GM12874 (cell line): ENCODE results near the gene CYP2U1.

Experiments
- CTCF ChIP-seq: IDR thresholded peaks from 2 replicates; pipeline ENCODE4 v1.5.1; 2011; ENCODE audit warnings: low read depth, mild to moderate bottlenecking, control low read depth, low read length, moderate library complexity; ENCODE audit not compliant: insufficient read depth

CYP2U1 gene

DNA sequence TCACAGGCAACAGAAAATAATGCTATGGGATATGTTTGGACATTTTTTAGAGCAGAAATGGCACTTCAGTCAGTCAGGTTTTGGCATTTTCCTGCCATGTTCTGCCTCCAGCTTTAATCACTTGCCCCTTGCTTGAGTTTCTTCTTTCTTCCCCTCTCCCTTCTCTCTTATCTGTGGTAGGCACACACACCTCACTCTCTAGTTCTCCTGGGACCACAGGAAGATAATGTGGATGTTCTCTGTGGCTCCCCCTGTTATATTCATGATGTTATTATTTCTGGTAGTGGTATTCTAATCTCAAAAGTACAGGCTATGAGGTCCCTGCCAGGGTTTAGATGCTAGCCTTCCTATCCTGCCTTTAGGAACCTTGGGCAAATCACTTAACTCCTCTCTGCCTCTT, 63.5 kb downstream of the CYP2U1 start:
- TF ChIP-seq CTCF: no peak

DNA sequence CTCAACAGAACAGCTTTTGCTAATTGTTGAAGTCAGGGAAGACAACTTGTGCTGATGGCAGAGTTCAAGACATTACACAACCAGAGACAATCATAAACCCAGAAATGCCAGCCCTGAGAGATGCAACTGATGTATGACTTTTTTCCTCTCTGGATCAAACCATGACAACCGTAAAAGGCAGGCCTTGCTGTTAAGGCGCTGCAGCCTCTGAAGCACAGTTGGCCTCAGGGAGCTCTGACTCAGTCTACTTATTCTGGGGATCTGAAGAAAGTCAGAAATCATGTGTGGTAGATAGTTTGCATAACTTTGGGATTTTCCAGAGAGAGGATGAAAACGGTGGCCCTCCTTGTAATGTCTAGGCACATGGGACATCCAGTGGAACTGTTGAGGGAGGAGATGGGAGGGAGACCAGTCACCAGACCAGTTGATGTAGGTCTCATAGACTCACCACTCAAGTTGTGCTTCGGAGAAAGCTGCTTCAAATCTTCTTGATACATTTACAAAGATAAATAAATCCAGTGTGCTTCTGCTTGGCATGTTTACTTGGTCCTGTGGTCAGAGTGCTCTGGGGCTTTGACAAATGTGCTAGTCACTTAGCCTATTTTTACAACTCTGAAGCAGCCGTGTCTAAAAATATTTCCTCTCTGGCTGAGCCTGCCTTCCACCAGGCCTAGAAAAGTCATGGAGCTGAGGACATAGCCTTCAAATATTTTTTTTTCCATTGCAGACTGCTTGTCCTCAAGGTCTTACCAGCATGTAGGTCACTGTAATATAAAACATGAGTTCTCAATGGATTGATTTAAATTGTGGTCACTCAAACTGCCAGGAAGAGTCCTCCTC, 65.8 kb downstream of the CYP2U1 start:
- TF ChIP-seq CTCF: no peak

DNA sequence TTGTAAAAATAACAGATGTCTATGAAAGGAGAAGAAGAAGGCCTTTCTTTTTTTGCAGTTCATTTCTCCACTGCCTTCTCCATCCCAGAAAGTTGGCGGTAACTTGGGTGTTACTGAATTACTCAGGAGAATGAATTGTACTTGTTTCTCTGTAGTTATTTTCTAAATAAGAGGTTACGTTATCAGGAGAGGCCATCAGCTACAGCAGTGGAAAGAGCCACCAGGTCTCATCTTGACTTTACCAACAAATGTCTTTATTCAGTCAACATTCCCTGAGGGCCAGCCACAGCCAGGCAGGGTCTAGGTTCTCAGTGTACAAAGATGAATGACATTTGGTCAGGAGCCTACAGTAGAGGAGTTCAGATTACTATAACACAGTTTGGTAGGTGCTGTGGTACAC, 66.4 kb downstream of the CYP2U1 start:
- no peak for TF ChIP-seq CTCF

- TF ChIP-seq CTCF: no peak
These were observed 68.7 kb downstream of the CYP2U1 start for GRCh38 chr4:107999932-108000539.

DNA sequence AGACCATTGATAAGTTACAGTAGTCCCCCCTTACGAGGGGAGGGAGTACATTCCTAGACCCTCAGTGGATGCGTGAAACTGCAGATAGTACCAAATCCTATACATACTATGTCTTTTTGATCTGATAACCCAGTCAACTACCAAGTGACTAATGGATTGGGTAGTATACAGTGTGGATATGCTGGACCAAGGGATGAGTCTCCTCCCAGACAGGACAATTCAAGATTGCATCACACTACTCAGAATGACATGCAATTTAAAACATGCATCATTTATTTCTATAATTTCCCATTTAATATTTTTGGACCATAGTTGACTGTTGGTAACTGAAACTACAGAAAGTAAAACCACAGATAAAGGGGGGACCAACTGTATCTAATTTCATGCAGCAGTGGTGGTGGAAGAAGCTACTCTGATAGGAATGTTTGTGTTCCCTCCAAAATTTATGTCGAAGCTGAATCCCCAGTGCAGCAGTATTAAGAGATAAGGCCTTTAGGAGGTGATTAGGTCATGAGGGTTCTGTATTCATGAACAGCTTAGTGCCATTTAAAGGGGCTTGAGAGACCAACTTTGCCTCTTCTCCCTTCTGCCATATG, 70.3 kb downstream of the CYP2U1 start:
- no peak for TF ChIP-seq CTCF
